ENCODE data around the gene DNAAF1. TPM values are rescaled to one million over a fixed set of nuclear protein-coding genes. Genes with fewer than 3 reads are reported as not detected.

Gene DNAAF1
- total and polyA plus RNA-seq, 2 of the 8 experiments (the other 6 are each of a cell fraction or from before 2014, with no cell fraction given): 0.09 to 0.15 TPM

DNA sequence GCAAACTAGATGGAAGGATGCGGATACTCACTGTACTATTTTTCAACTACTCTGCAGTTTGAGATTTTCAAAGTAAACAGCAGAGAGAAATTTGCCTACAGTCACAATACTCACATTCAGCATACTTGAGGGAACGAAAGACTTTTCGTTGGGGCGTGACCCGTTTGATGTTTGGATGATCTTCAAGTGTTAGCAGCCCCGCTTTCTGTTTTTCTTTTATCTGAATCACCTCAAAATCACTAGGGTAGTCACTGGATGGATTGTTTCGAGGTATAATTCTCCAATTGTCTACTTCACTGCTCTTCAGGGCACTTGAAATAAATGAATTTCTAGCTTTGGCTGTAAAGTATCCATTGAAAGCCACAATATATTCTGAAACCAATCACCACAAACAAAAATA is 46.2 kb upstream of the DNAAF1 start:
- Histone ChIP-seq H3K4me3 (ENCODE audit: extremely low read depth in 1 of 4, insufficient read depth in 2 of 4, low read depth in 3 of 4, low read length in 4 of 4) (no peak overlapping the region), H3K23ac (ENCODE audit: insufficient read length) (no peak overlapping the region), H3K4me1 (replicated peaks in 1 of 4; ENCODE audit: control insufficient read depth in 3 of 4, insufficient read depth in 4 of 4, low read length in 3 of 4) (no peaks in the 10 kb centered on the region), H3K9ac (replicated peaks in 1 of 4; ENCODE audit: extremely low read depth in 1 of 4, low read depth in 3 of 4, low read length in 3 of 4) (no peak overlapping the region), H3K18ac (ENCODE audit: extremely low read depth, low read length) (no peak overlapping the region), H3K9me3 (ENCODE audit: insufficient read depth in 2 of 2, low read depth in 1 of 2, low read length in 1 of 2) (no peaks in the 10 kb centered on the region), H3K79me2 (ENCODE audit: control insufficient read depth in 1 of 2, insufficient read depth in 2 of 2, low read length in 2 of 2) (peaks cover 0 to 25% of the 10 kb centered on the region in 2 experiments; a peak in 2 of 4 replicates), H3K4ac (replicated peaks; ENCODE audit: insufficient read length, low read depth, low read length) (no peak overlapping the region), H3K36me3 (ENCODE audit: control insufficient read depth in 2 of 4, insufficient read depth in 4 of 4, low read length in 3 of 4) (peaks cover 6 to 35% (median 17%) of the 10 kb centered on the region in 4 experiments; a peak in 7 of 8 replicates), H3K56ac (replicated peaks; ENCODE audit: insufficient read length, low read depth, low read length) (no peak overlapping the region), H2BK5ac (ENCODE audit: low read depth, low read length) (no peak overlapping the region), H2BK15ac (ENCODE audit: low read length) (no peak overlapping the region), H3K14ac (ENCODE audit: insufficient read length) (no peak overlapping the region), H3K23me2 (ENCODE audit: low read depth, low read length) (no peaks in the 10 kb centered on the region; the same call in 1 of the 2 replicates), H2AFZ (ENCODE audit: low read length) (no peak overlapping the region), H2AK5ac (ENCODE audit: low read depth, low read length) (no peak overlapping the region), H2BK20ac (ENCODE audit: low read length) (no peak overlapping the region), H4K20me1 (replicated peaks in 1 of 2; ENCODE audit: control insufficient read depth in 1 of 2, insufficient read depth in 2 of 2, low read length in 2 of 2) (peaks cover 2% of the 10 kb centered on the region in 2 experiments), H4K8ac (ENCODE audit: extremely low read depth, insufficient read depth, low read length) (no peak overlapping the region), H3K27ac (ENCODE audit: low read depth, low read length) (no peak overlapping the region), H3K79me1 (ENCODE audit: low read depth, low read length) (no peaks in the 10 kb centered on the region; the same call in 1 of the 2 replicates), H3K4me2 (ENCODE audit: insufficient read depth in 1 of 2, low read depth in 2 of 2, low read length in 2 of 2) (no peak overlapping the region), H4K5ac (ENCODE audit: insufficient read length, low read depth, low read length) (no peak overlapping the region), H3K27me3 (replicated peaks in 1 of 4; ENCODE audit: control insufficient read depth in 3 of 4, extremely low read depth in 1 of 4, insufficient read depth in 3 of 4, low read length in 3 of 4) (no peaks in the 10 kb centered on the region), H2BK120ac (replicated peaks; ENCODE audit: low read depth, low read length) (no peak overlapping the region), H4K91ac (replicated peaks; ENCODE audit: insufficient read length, low read length) (no peak overlapping the region), H2BK12ac (ENCODE audit: low read depth, low read length) (no peak overlapping the region)
- TF ChIP-seq RNF2 (IDR thresholded peaks at IDR 0.05; ENCODE audit: borderline replicate concordance, low read depth, low read length, missing control alignments, poor library complexity, severe bottlenecking) (no peak), ZNF274 (IDR thresholded peaks at IDR 0.05; ENCODE audit: borderline replicate concordance, extremely low read depth, low read length) (no peak), CBX8 (IDR thresholded peaks at IDR 0.05; ENCODE audit: borderline replicate concordance, low read depth, low read length) (no peak), BRCA1 (IDR thresholded peaks at IDR 0.05; ENCODE audit: low read depth, low read length) (no peak)
- CTCF ChIA-PET (ENCODE audit: partially characterized antibody): interaction anchor here (2.4 to 2.8 kb wide), 2 partner anchors 15 to 44 kb away, joined by 4 to 15 read pairs; no protein-coding TSS in a partner anchor
- POLR2A ChIA-PET (ENCODE audit: partially characterized antibody): interaction anchor here (0.7 kb wide), 1 partner anchor 609 kb away, joined by 3 read pairs; no protein-coding TSS in a partner anchor
- 96% methylated on average over 7 of the region's 7 CpGs; no CpG with 5 or more reads in 1 of the 2 experiments for WGBS, 2 experiments (ENCODE audit: extremely low coverage in 1 of 2, insufficient coverage in 1 of 2, insufficient read length in 1 of 2, insufficient replicate concordance in 2 of 2, low coverage in 1 of 2, low lambda C conversion rate in 2 of 2, missing lambda C conversion rate in 1 of 2)
- no peak for DNase-seq (ENCODE audit: low read depth in 1 of 2, low spot score in 2 of 2)
- FAIRE-seq: no peak

Measured in H1 (cell line).